GM19328 (cell line): ENCODE measurements around the gene DMXL1.
A peak's percentile ranks its signal among the peaks of the same experiment; 100 is the strongest.

ENCODE experiments used
- ATAC-seq: cut with Tn5 transposase; IDR thresholded peaks from one replicate; pipeline ENCODE4 v1.9.1; 2021; ENCODE audit warnings: mild to moderate bottlenecking, moderate library complexity; ENCODE audit not compliant: unreplicated experiment

Gene DMXL1, protein sequence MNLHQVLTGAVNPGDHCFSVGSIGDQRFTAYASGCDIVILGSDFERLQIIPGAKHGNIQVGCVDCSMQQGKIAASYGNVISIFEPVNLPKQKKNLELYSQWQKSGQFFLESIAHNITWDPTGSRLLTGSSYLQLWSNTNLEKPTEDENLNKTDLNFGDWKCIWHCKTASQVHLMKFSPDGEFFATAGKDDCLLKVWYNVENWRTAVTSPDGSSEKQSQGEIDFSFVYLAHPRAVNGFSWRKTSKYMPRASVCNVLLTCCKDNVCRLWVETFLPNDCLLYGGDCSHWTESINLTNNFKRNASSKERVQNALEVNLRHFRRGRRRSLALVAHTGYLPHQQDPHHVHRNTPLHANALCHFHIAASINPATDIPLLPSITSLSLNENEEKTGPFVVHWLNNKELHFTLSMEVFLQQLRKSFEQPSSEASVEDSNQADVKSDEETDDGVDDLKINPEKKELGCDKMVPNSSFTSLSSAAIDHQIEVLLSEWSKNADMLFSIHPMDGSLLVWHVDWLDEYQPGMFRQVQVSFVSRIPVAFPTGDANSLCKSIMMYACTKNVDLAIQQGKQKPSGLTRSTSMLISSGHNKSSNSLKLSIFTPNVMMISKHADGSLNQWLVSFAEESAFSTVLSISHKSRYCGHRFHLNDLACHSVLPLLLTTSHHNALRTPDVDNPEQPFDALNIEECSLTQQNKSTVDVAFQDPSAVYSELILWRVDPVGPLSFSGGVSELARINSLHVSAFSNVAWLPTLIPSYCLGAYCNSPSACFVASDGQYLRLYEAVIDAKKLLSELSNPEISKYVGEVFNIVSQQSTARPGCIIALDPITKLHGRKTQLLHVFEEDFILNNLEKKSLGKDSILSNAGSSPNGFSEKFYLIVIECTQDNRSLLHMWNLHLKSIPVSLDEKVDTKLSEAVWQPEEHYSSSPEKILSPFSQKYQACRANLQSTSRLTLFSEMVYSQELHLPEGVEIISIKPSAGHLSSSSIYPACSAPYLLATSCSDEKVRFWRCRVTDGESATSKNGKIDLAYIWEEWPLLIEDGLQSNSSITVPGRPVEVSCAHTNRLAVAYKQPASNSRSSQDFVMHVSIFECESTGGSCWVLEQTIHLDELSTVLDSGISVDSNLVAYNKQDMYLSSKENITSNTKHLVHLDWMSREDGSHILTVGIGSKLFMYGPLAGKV (N-terminal part only)

DNA sequence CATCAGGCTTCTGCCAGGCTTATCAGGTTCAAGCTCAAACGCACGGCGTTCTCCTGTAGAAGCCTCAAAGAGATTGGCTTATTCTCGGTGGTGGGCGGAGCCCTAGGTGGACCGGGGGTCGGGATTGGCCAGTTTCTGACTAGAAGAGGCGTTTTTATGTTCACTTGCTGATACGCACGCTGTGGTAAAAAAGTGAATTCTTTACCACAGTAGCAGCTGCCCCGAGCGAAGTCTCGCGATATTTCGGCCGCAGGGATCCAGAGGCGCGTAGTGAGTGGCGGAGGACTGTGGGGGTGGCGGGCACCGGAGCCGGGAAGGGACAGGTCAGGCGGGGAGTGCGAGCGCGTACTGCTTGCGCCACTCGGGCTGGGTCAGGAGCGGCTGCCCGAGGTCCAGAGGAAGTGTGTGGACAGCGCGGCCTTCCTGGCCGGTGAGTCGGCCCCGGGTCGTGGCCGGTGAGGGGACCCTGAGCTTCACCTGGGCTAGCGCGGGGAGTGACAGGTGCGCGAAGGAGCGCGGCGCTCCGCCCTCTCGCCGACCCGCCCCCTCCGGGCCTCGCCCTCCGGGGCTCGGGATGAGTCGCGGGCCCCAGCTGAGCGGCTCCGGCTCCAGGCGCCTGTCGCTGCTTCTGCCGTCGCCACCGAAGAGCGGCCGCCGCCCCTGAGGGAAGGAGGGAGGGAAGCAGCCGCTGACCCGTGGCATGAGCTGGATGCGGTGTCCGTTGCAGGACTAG is at the start of gene DMXL1:
Gene DMXL1, plus strand, starts transcription at position 260 of the 733 bp plus-strand sequence. CDS start 483 bp downstream, outside the sequence.
- peak; percentile 81 for ATAC-seq

DNA sequence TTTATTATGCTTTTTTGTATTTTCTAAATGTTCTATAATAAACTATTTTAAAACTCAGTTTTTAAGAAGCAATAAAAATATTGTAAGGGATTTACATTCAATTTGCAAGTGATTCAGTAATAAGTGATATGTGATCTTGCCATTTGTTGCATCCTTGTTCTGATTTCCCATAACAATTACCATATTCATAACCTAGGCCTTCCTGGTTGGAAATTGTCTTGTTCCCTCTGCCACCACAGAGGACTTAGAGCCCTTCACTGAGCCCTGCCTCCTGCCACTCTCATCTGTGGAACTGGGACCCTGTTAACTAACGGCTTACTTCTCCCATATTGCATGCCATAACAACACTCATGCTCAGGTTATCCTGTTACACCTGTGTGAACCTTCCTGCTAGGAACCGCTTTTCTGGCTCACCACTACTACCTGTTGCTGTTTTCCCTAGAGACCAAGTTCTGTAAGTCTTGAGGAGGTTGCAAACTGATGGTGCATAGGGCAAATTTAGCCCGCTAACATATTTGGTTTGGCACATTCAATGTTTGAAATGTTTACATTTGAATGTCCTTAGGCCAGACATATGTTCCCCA is 49.6 kb upstream of the DMXL1 start:
- no peak for ATAC-seq

DNA sequence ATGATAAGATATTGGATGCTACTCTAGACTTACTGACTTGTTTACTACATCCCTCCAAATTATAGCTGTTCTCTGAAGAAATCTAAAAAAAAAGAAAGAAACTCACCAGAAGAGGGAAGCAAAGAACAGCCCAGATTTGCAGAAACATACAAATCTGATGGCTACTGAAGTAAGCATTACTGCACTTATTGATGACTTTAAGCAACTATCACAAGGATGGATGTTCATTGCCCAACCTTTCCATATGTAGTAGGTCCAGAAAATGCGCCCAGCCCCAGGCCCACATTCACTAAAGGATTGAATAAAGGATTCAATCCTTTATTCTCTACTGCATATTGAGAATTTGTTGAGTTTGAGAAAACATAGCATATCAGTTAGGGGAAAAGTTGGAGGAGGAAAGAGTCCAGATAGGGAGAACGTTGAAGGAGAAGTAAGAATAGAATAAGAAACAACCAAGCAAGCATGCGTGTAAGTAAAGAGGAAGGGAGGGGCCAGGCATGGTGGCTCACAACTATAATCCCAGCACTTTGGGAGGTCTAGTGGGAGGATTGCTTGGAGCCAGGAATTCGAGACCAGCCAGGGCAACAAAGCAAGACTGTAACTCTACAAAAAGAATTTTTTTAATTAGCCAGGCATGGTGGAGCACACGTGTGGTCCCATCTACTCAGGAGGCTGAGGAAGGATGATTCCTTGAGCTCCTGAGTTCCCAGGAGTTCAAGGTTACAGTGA is 48.7 kb upstream of the DMXL1 start:
- peak; percentile 71 for ATAC-seq

DNA sequence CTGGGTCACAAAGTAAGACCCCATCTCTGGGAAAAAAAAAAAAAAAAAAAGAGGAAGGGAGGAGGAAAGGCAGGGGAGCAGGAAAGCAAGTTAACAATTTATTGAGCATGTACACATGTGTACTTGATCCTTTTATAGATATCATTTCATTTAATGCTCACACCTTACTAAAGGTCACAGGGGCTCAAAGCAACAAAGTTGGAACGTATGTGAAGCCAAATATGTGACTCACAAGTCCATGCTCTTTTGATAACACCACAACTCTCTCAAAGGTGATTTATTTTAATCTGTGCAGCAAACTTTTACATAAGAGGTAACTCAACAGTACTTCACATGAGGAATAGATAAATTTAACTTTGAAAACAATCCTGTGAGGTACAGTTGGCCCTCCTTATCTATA is 48.1 kb upstream of the DMXL1 start:
- no peak for ATAC-seq

DNA sequence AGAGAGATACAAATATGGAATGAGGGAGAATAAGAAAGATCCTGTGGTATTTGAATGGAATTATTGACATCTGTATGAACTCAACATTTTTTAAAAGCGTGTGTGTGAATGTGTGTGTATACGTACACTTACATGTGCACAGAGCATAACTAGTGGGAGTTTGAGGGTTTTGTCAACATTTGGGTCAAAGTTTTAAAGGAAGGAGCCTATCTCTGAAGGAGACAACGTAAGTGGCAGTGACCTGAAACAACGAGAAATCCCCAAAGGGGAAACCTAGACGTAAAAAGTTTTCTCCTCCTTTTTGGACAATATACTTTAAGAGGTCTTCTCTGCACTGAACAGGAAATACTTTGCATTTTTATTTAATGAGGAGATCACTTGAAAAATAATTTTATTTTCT is 42.3 kb upstream of the DMXL1 start:
- no peak for ATAC-seq

DNA sequence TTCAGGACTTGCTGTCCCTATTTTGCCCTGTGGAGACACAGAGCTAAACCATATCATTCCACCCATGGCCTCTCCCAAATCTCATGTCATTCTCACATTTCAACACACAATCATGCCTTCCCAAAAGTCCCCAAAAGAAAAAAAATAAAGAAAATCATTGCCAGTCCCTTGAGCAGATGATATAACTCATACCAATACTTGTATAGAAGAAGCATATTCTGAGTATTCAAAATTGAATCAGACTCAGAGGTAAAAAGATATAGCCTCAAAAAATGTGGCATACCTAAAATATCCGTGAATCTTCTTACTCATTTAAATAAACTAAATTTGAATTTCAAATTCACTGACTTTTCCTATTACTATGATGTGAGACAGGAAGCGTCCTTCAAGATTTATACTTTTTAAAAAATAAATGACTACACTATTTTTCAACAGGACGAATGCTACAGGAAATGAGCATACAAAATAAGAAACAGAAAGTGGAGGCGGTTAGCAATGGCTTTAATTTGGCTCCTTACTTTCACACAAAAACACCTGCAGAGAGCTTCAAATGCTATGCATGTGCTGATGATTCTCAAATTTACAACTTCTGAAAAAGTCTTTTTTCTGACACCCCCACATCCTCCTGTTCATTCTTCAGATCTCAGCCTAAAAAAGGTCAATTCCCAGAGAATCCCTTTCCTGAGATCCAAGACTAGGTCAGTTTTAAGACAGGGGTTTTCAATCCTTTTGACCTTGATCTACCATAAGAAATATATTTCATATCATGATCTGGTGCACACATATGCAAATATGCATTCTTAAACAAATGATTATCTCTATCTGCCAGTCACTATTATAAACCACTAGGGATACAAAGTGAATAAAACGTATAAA is 39.6 kb upstream of the DMXL1 start:
- ATAC-seq: peak; percentile 73

DNA sequence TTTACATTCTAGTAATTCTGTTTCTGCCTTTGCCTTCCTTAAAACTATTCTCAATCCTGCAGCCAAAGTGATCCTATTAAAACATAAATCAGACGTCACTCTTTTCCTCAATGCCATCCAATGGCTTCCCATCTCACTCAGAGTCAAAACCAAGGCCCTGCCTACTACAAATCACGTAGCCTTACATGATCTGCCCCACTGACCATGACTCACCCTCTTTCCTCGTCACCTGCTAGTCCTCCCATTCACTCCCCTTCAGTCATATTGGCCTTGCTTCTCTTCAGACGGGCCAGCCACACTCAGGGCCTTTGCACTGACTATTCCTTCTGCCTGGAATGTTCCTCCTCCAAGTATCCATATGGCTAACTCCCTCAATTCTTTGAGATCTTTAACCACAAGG is 39.0 kb upstream of the DMXL1 start:
- ATAC-seq: no peak

DNA sequence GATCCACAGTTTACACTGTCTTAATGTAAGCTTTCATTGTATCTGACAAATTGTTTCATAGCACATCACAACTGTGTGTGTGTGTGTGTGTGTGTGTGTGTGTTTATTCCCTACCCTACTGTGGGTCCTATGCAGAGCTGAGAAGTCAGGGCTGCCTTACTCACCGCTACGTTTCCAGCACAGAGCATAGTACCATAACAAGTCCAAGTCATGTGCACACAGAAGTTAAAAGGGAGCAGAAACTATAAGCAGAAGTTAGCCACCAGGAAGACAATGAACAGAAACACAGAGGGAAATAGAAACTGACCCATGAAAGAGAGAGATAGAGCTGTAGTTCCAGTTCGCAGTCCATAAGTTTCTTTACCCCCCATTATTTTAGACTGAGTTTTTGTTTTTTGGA is 38.2 kb upstream of the DMXL1 start:
- no peak for ATAC-seq

DNA sequence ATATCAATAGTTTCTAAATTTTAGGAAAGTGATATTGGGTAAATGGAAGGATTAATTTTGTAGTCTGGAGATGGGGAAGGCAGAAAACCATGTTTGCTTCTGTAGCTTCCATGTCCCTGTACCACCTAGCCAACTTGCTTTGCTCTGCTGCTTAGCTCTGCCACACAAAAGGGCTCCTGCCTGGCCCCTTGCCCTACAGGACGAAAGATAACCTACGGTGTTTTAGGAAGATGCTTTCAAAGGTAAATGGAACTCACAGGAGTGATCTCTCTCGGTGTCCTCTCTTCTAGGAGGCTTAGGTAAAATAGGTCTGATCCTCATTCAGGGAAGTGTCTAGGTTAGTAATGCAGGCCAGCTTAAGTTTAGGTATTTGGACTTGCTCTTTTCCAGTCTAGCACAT is 37.8 kb upstream of the DMXL1 start:
- no peak for ATAC-seq

DNA sequence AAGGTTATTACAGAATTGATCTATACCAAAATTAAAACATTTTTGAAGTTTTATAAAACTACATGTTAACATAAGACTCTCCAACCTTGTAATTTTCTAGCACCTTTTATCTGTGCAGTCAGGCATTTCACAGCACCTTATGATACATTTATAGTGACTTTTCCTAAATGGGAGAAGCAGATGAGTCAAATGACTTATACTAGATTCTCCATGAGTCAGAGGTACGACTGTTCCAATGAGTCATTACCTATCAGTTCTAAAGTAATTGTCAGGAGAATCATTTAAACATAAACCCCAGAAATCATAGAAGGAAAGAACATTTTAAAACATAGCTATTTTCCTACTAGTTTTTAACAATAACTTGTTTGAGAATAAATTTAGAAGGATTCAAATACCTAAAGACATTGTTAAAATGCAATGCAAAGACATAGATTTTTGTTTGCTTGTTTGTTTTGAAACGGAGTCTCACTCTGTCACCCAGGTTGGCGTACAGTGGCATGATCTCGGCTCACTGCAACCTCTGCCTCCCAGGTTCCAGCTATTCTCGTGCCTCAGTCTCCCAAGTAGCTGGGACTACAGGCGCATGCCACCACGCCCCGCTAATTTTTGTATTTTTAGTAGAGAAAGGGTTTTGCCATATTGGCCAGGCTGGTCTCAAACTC is 34.7 kb upstream of the DMXL1 start:
- ATAC-seq: no peak

DNA sequence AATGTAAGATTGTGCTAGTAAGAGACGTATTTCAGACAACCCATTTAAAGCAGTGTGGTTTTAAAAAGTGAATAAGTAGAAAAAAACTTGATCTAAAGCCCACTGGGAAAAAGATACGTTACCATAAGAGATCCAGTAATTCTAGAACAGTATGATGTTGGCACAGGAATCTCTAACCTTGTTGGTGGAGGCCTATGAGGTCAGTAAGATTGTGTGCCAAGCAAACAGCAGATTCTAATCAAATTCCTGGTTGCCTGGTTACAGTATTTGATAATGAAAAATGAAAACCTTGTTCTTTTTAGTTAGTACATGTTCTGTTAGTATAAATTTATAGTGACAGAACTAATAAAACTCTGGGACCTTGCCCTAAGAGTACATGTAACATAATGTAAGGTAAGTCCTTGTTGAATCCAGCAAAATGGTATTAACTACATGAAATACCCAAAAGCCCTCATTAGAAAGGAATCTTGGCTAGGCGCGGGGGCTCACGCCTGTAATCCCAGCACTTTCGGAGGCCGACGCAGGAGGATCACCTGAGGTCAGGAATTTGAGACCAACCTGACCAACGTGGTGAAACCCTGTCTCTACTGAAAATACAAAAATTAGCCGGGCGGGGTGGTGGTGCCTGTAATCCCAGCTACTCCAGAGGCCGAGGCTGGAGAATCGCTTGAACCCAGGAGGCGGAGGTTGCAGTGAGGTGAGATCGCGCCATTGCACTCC is 33.2 kb upstream of the DMXL1 start:
- ATAC-seq: no peak

DNA sequence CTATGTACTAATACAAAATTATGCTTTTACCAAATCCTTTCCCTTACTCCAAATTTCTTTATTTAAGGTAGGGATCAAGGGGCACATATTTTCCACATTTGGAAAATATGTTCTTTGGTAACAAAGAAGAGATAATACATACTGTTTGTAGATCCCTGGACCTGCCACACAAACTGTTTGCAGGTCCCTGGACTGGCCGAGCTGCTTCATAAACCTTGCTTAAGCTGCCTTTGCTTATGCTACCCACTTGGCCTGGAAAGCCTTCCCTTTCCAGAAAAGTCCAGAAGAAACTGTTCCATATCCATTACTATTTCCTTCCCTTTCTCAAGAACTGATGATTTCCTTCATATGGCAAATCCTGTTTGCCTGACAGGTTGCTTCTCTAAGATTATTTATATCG is 22.6 kb upstream of the DMXL1 start:
- no peak for ATAC-seq

DNA sequence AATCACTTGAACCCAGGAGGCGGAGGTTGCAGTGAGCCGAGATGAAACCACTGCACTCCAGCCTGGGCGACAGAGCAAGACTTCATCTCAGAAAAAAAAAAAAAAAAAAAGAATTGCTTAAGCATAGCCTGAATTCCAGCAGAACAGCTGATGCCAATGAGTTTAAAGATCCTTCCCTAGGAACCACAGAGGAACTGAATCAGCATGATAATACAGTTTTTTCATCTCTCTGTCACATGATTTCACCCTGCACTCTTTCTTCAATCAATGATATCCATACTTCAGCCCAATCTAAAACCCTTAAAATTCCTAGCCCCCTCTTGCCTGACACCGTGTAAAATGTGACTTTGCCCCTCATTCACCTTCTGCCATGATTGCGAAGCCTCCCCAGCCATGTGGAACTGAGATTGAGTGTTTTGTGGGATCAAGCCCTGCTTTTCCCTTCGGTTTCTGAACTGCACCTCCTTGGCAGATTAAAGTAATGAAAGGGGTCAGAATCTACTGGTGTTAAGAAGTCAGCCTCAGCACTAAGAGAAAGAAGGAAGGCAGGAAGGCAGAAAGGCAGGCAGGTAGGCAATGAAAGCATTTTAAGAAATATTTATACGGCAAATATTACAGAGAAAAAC is 20.9 kb upstream of the DMXL1 start:
- ATAC-seq: no peak

DNA sequence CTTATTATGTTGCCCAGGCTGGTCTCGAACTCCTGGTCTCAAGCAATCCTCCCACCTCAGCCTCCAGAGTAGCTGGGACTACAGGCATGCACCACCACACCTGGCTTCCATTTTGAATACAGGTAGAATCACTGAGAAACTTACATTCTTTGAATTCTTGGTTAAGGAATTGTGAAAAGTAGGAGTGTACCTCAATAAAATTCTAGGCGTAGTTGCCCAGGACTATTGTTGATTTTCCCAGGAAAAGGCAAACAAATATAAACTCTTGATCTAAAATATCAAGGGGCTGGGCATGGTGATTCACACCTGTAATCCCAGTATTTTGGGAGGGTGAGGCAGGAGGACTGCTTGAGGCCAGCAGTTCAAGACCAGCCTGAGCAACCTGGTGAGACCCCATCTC is 16.8 kb upstream of the DMXL1 start:
- ATAC-seq: no peak

DNA sequence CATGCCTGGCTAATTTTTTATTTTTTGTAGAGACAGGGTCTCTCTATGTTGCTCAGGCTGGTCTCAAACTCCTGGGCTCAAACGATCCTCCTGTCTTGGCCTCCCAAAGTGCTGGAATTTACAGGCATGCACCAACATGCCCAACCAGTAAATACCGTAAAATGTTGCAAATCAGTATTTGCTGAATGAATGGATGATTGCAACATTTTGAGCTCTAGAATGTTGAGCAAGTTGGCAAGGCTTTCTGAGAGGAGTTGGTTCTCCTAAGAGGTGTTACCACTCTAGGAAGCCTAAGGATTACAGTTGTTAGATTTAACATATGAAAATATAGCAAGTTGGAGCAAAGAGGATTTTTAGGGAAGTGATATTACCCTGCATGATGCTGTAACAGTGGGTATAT is 15.6 kb upstream of the DMXL1 start:
- no peak for ATAC-seq

DNA sequence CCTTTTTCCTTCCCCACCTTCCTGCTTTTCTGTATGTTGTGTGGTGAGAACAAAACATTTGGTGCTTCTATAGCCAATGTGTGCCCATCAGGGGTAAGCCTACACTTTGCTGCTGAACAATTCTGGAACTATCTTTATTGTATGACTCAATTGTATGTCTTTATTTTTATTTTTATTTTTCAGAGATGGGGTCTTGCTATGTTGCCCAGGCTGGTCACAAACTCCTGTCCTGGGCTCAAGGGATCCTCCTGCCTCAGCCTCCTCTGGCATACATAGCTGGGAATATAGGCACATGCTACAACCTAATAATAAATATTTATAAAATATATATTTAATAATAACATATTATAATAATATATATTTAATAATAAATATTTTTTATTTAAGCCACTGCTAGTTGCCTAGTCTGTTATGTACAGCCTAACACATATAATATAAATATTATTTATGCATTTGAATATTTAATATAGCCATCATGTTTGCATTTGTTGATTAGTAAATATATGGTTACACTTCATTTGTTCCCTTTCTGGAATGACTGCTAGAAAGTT is 11.8 kb upstream of the DMXL1 start:
- no peak for ATAC-seq

DNA sequence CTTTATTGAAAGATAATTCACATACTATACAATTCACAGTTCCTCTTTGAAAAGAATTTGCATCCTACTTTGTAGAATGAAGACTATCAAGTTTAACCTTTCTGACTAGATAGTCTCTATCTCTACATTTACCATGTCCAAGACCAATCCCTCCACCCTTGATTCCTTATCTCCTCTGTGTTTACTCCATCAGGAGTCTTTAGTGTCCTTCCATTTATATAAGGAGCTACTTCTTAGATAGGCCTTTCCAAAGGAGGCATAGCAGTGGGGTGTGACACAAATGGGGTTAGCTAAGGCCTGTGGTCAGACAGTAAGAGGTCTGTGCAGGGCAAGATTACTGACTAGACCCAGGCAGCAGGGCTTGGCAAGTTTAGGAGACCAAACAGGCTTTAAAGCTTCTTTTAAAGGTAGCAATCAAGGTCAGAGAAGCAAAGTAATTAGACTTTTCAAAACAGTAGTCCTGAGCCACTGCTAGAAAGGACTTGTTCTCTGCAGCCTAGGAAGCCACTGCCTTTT is 11.1 kb upstream of the DMXL1 start:
- no peak for ATAC-seq
